ENCODE results near the gene CCN5. TPM values are rescaled to one million over a fixed set of nuclear protein-coding genes. Genes with fewer than 3 reads are reported as not detected.

CCN5 gene
- total and polyA plus RNA-seq, 2 of the 8 experiments (the other 6 are each of a cell fraction or from before 2014, with no cell fraction given), result not detected

DNA sequence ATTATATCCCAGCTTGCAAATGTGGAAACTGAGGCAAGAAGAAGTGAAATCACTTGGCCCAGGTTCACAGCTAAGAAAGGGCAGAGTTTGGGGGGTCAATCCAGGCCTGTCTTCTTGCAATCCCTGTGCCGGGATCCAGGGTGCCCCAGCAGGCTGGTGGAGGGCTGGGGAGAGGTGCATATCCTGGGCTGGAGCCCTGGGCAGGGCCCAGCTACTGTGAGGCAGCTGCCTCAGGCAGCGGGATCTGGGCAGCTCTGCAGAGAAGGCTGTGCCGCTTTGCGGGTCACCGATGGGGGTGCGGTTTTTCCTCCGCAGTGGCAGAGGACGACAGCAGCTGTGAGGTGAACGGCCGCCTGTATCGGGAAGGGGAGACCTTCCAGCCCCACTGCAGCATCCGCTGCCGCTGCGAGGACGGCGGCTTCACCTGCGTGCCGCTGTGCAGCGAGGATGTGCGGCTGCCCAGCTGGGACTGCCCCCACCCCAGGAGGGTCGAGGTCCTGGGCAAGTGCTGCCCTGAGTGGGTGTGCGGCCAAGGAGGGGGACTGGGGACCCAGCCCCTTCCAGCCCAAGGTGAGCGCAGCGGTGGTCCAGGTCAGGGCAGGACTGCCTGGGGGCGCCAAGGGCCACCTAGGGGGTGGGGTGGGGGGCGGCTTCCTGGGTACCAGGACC, 9.4 kb downstream of the CCN5 start:
- no peak overlapping the region for H2AFZ ChIP-seq (ENCODE audit: low read length)
- H3K23me2 ChIP-seq (ENCODE audit: low read depth, low read length), result no peaks in the 10 kb centered on the region
- no peak overlapping the region for H2AK5ac ChIP-seq (ENCODE audit: low read depth, low read length)
- H3K79me1 ChIP-seq (ENCODE audit: low read depth, low read length), result no peaks in the 10 kb centered on the region
- 91% methylated on average over 17 of the region's 26 CpGs; no CpG with 5 or more reads in 1 of the 2 experiments for WGBS, 2 experiments (ENCODE audit: extremely low coverage in 1 of 2, insufficient coverage in 1 of 2, insufficient read length in 1 of 2, insufficient replicate concordance in 2 of 2, low coverage in 1 of 2, low lambda C conversion rate in 2 of 2, missing lambda C conversion rate in 1 of 2)
- no peaks in the 10 kb centered on the region for H3K79me2 ChIP-seq (ENCODE audit: control insufficient read depth in 1 of 2, insufficient read depth in 2 of 2, low read length in 2 of 2)
- peaks cover 7 to 15% (median 11%) of the 10 kb centered on the region in 4 experiments for H3K4me1 ChIP-seq (replicated peaks in 1 of 4; ENCODE audit: control insufficient read depth in 3 of 4, insufficient read depth in 4 of 4, low read length in 3 of 4)
- H2BK5ac ChIP-seq (ENCODE audit: low read depth, low read length), result no peak overlapping the region
- H3K14ac ChIP-seq (ENCODE audit: insufficient read length), result no peak overlapping the region
- no peak for FAIRE-seq
- no peaks in the 10 kb centered on the region for H4K20me1 ChIP-seq (replicated peaks in 1 of 2; ENCODE audit: control insufficient read depth in 1 of 2, insufficient read depth in 2 of 2, low read length in 2 of 2)
- H3K4me2 ChIP-seq (ENCODE audit: insufficient read depth in 1 of 2, low read depth in 2 of 2, low read length in 2 of 2), result no peak overlapping the region
- no peak overlapping the region for H3K23ac ChIP-seq (ENCODE audit: insufficient read length)
- no peak overlapping the region for H4K91ac ChIP-seq (replicated peaks; ENCODE audit: insufficient read length, low read length)
- H4K5ac ChIP-seq (ENCODE audit: insufficient read length, low read depth, low read length), result no peak overlapping the region
- no peak overlapping the region; the same call in 1 of the 2 replicates for H4K8ac ChIP-seq (ENCODE audit: extremely low read depth, insufficient read depth, low read length)
- no peak overlapping the region for H2BK15ac ChIP-seq (ENCODE audit: low read length)
- no peaks in the 10 kb centered on the region for H3K36me3 ChIP-seq (ENCODE audit: control insufficient read depth in 2 of 4, insufficient read depth in 4 of 4, low read length in 3 of 4)
- no peaks in the 10 kb centered on the region for H3K9me3 ChIP-seq (ENCODE audit: insufficient read depth in 2 of 2, low read depth in 1 of 2, low read length in 1 of 2)
- H2BK120ac ChIP-seq (replicated peaks; ENCODE audit: low read depth, low read length), result no peak overlapping the region
- DNase-seq (ENCODE audit: low read depth in 1 of 2, low spot score in 2 of 2), result no peak
- no peak overlapping the region for H3K4ac ChIP-seq (replicated peaks; ENCODE audit: insufficient read length, low read depth, low read length)
- ChIA-PET POLR2A (ENCODE audit: partially characterized antibody) (interaction anchor here (0.6 kb wide), 1 partner anchor 114 kb away, joined by 3 read pairs; no protein-coding TSS in a partner anchor), CTCF (ENCODE audit: partially characterized antibody) (interaction anchor here (0.6 to 20.4 kb wide), 7 partner anchors 9 to 40 kb away, joined by 3 to 180 read pairs (median 3); no protein-coding TSS in a partner anchor)
- no peak overlapping the region for H3K4me3 ChIP-seq (ENCODE audit: extremely low read depth in 1 of 4, insufficient read depth in 2 of 4, low read depth in 3 of 4, low read length in 4 of 4)
- no peak overlapping the region for H2BK12ac ChIP-seq (ENCODE audit: low read depth, low read length)
- H2BK20ac ChIP-seq (ENCODE audit: low read length), result no peak overlapping the region
- no peak overlapping the region for H3K9ac ChIP-seq (replicated peaks in 1 of 4; ENCODE audit: extremely low read depth in 1 of 4, low read depth in 3 of 4, low read length in 3 of 4)
- H3K18ac ChIP-seq (ENCODE audit: extremely low read depth, low read length), result no peak overlapping the region
- H3K56ac ChIP-seq (replicated peaks; ENCODE audit: insufficient read length, low read depth, low read length), result no peak overlapping the region
- no peaks in the 10 kb centered on the region for H3K27me3 ChIP-seq (replicated peaks in 1 of 4; ENCODE audit: control insufficient read depth in 3 of 4, extremely low read depth in 1 of 4, insufficient read depth in 3 of 4, low read length in 3 of 4)
- no peak overlapping the region for H3K27ac ChIP-seq (ENCODE audit: low read depth, low read length)
- TF ChIP-seq POLR2A (IDR thresholded peaks at IDR 0.05; ENCODE audit: control extremely low read depth in 1 of 2, low read depth in 2 of 2, low read length in 2 of 2) (no peak), EGR1 (IDR thresholded peaks at IDR 0.05; ENCODE audit: borderline replicate concordance, low read depth, low read length) (no peak), JUND (IDR thresholded peaks at IDR 0.05; ENCODE audit: low read length) (no peak), EP300 (IDR thresholded peaks at IDR 0.05; ENCODE audit: borderline replicate concordance in 1 of 2, low read depth in 2 of 2, low read length in 2 of 2) (no peak), SIN3A (conservative IDR thresholded peaks at IDR 0.05 in 1 of 2, IDR thresholded peaks at IDR 0.05 in 1 of 2; ENCODE audit: low read depth in 1 of 2, low read length in 2 of 2) (no peak), CBX8 (IDR thresholded peaks at IDR 0.05; ENCODE audit: borderline replicate concordance, low read depth, low read length) (no peak), ASH2L (IDR thresholded peaks at IDR 0.05; ENCODE audit: low read length) (no peak), ATF3 (IDR thresholded peaks at IDR 0.05; ENCODE audit: insufficient read depth, low read depth, low read length) (no peak), BRCA1 (IDR thresholded peaks at IDR 0.05; ENCODE audit: low read depth, low read length) (no peak), NRF1 (IDR thresholded peaks at IDR 0.05; ENCODE audit: low read depth, low read length) (no peak), MAFK (IDR thresholded peaks at IDR 0.05; ENCODE audit: low read depth, low read length) (no peak)
- TF ChIP-seq, protein P1, sequence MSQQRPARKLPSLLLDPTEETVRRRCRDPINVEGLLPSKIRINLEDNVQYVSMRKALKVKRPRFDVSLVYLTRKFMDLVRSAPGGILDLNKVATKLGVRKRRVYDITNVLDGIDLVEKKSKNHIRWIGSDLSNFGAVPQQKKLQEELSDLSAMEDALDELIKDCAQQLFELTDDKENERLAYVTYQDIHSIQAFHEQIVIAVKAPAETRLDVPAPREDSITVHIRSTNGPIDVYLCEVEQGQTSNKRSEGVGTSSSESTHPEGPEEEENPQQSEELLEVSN (IDR thresholded peaks at IDR 0.05), result no peak

Data from H1 (cell line).